22Rv1 (cell line): Measurements from ENCODE around the gene ME3.

Source experiments
- ZFX ChIP-seq: fragments of 450-650 bp; IDR thresholded peaks from 2 replicates; pipeline ENCODE4 v1.6.1; 2017; ENCODE audit warnings: antibody characterized with exemption, borderline replicate concordance
- TF ChIP-seq, protein P1 (sequence below): fragments of 450-650 bp; IDR thresholded peaks from 2 replicates; pipeline ENCODE4 v1.5.1; 2017; ENCODE audit warnings: mild to moderate bottlenecking

- TF ChIP-seq, protein P1, sequence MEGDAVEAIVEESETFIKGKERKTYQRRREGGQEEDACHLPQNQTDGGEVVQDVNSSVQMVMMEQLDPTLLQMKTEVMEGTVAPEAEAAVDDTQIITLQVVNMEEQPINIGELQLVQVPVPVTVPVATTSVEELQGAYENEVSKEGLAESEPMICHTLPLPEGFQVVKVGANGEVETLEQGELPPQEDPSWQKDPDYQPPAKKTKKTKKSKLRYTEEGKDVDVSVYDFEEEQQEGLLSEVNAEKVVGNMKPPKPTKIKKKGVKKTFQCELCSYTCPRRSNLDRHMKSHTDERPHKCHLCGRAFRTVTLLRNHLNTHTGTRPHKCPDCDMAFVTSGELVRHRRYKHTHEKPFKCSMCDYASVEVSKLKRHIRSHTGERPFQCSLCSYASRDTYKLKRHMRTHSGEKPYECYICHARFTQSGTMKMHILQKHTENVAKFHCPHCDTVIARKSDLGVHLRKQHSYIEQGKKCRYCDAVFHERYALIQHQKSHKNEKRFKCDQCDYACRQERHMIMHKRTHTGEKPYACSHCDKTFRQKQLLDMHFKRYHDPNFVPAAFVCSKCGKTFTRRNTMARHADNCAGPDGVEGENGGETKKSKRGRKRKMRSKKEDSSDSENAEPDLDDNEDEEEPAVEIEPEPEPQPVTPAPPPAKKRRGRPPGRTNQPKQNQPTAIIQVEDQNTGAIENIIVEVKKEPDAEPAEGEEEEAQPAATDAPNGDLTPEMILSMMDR = 0 out of 2 replicates have a peak, but pooled peaks have one; percentile 5
- no peak for TF ChIP-seq ZFX
Observed at GRCh38 chr11:86537541-86538222, 134.7 kb downstream of the ME3 start.
